HepG2 (cell line): ENCODE measurements around the gene MAPK12. TPM values are rescaled to one million over a fixed set of nuclear protein-coding genes. Genes with fewer than 3 reads are reported as not detected.

Source experiments
- ATAC-seq: fragments of 200-7000 bp; cut with Tn5 transposase; 3 replicates; pipeline ENCODE4 v1.9.1; 2020; ENCODE audit warnings: mild to moderate bottlenecking, moderate library complexity
- BruUV-seq: library from RNA; stranded (reverse); fragments of 400-500 nt; replicated peaks from 2 replicates; lab custom pipeline; 2021; lab: Mats Ljungman, UMichigan
- CTCF ChIA-PET: fragments of 300-600 bp; formaldehyde crosslinking; extraction: SDS; loops from one replicate; lab custom pipeline; 2021; ENCODE audit warnings: low total read pairs, inconsistent platforms, low intra/inter-chr PET ratio; lab: Yijun Ruan, JAX
- POLR2A ChIA-PET: fragments of 350-600 bp; sonication (Branson Sonifier 250); formaldehyde crosslinking; loops from one replicate; lab custom pipeline; 2020; ENCODE audit warnings: antibody characterized with exemption, inconsistent platforms; lab: Yijun Ruan, JAX
- DNase-seq: peaks from one replicate; pipeline ENCODE4 v3.0.0-alpha.2; 2015; ENCODE audit warnings: low spot score
- FAIRE-seq: peaks from 3 replicates; lab custom pipeline; 2011; peaks lifted over from hg19 to GRCh38; lab: Jason Lieb, UNC
- H2AFZ ChIP-seq: one replicate; pipeline ENCODE4 v1.6.1; 2011; ENCODE audit warnings: low read length, inconsistent platforms
- H3K27ac ChIP-seq: fragments of 300-600 bp; 3 replicates; pipeline ENCODE4 v1.8.0; 2011; ENCODE audit warnings: mixed run types, mild to moderate bottlenecking, mixed read lengths, low read length, inconsistent platforms; ENCODE audit not compliant: insufficient read depth; ENCODE audit errors: extremely low read length
- H3K27me3 ChIP-seq, 2 experiments: fragments of 200-600 bp in 1 of 2; 2 replicates in 1 of 2; 3 replicates in 1 of 2; pipeline versions ENCODE4 v1.6.0 to v1.8.0; 2011; ENCODE audit warnings: low read length in 2 of 2, mild to moderate bottlenecking in 2 of 2, moderate library complexity in 2 of 2, inconsistent platforms in 1 of 2; ENCODE audit not compliant: insufficient read depth in 2 of 2, control insufficient read depth in 1 of 2
- H3K36me3 ChIP-seq, 2 experiments: fragments of 200-600 bp in 1 of 2; replicated peaks in 1 of 2; 2 replicates in 1 of 2; 3 replicates in 1 of 2; pipeline versions ENCODE4 v1.5.1 to v1.8.0; 2011; ENCODE audit warnings: low read length in 2 of 2, inconsistent platforms in 1 of 2; ENCODE audit not compliant: insufficient read depth in 2 of 2, control insufficient read depth in 1 of 2
- H3K4me1 ChIP-seq: 2 replicates; pipeline ENCODE4 v1.5.1; 2012; ENCODE audit warnings: low read length, inconsistent platforms; ENCODE audit not compliant: insufficient read depth
- H3K4me2 ChIP-seq: 2 replicates; pipeline ENCODE4 v1.6.0; 2011; ENCODE audit warnings: low read depth, low read length, inconsistent platforms
- H3K4me3 ChIP-seq, 3 experiments: fragments of 200-600 bp in 1 of 3; sonication (generic), shearing (Covaris generic) in 1 of 3; replicated peaks in 1 of 3; 2 replicates each; pipeline ENCODE4 v1.5.1; 2011 to 2016; ENCODE audit warnings: low read length in 3 of 3, inconsistent platforms in 2 of 3, low read depth in 2 of 3, mild to moderate bottlenecking in 2 of 3, control low read depth in 1 of 3, mixed read lengths in 1 of 3; ENCODE audit not compliant: insufficient read depth in 1 of 3
- H3K79me2 ChIP-seq: one replicate; pipeline ENCODE4 v1.6.1; 2011; ENCODE audit warnings: low read length, inconsistent platforms; ENCODE audit not compliant: insufficient read depth
- H3K9ac ChIP-seq: 2 replicates; pipeline ENCODE4 v1.6.0; 2011; ENCODE audit warnings: mild to moderate bottlenecking, low read depth, low read length, inconsistent platforms; ENCODE audit not compliant: insufficient read depth
- H3K9me3 ChIP-seq: 2 replicates; pipeline ENCODE4 v1.5.1; 2012; ENCODE audit warnings: mild to moderate bottlenecking, low read length
- H4K20me1 ChIP-seq: 2 replicates; pipeline ENCODE4 v1.6.0; 2011; ENCODE audit warnings: inconsistent platforms, mild to moderate bottlenecking, low read length, moderate library complexity; ENCODE audit not compliant: insufficient read depth
- CTCF ChIP-seq: sonication (generic); formaldehyde crosslinking; IDR thresholded peaks from 2 replicates; pipeline ENCODE4 v1.5.0; 2020; ENCODE audit warnings: mild to moderate bottlenecking, missing genetic modification reagents, moderate library complexity
- HNRNPK ChIP-seq: fragments of 200-400 bp; formaldehyde crosslinking; IDR thresholded peaks from 2 replicates; pipeline ENCODE4 v1.6.1; 2018; ENCODE audit warnings: low read length, low read depth, moderate library complexity, mild to moderate bottlenecking; ENCODE audit not compliant: poor library complexity, severe bottlenecking
- HNRNPLL ChIP-seq: fragments of 200-400 bp; formaldehyde crosslinking; IDR thresholded peaks from 2 replicates; pipeline ENCODE4 v1.6.1; 2017; ENCODE audit warnings: mild to moderate bottlenecking, low read depth, low read length; ENCODE audit not compliant: poor library complexity, severe bottlenecking
- KDM2A ChIP-seq: sonication (generic); formaldehyde crosslinking; IDR thresholded peaks from 2 replicates; pipeline ENCODE4 v1.4.0; 2020; ENCODE audit warnings: low read depth, missing genetic modification reagents, borderline replicate concordance
- KLF12 ChIP-seq: sonication (generic); formaldehyde crosslinking; IDR thresholded peaks from 2 replicates; pipeline ENCODE4 v1.4.0; 2020; ENCODE audit warnings: missing genetic modification reagents, borderline replicate concordance
- MAZ ChIP-seq, 2 experiments: sonication (generic) in 1 of 2; formaldehyde crosslinking in 1 of 2; IDR thresholded peaks; 2 replicates each; pipeline versions ENCODE4 v1.5.0 to v1.6.1; 2012 to 2020; ENCODE audit warnings: low read depth in 2 of 2, mild to moderate bottlenecking in 2 of 2, borderline replicate concordance in 1 of 2, improper control_type of control experiment in 1 of 2, low read length in 1 of 2, missing genetic modification reagents in 1 of 2, moderate library complexity in 1 of 2
- MXI1 ChIP-seq: IDR thresholded peaks from 3 replicates; pipeline ENCODE4 v1.6.1; 2012; ENCODE audit warnings: low read depth, low read length, inconsistent platforms, borderline replicate concordance
- PATZ1 ChIP-seq: sonication (generic); formaldehyde crosslinking; IDR thresholded peaks from 2 replicates; pipeline ENCODE4 v1.4.0; 2020; ENCODE audit warnings: missing genetic modification reagents
- RBFOX2 ChIP-seq: fragments of 200-400 bp; formaldehyde crosslinking; IDR thresholded peaks from 2 replicates; pipeline ENCODE4 v1.6.1; 2017; ENCODE audit warnings: low read depth, mild to moderate bottlenecking, low read length
- RFX1 ChIP-seq: fragments of 450-650 bp; IDR thresholded peaks from 2 replicates; pipeline ENCODE4 v1.6.1; 2017
- RFX3 ChIP-seq: IDR thresholded peaks from 2 replicates; pipeline ENCODE4 v1.6.1; 2016; ENCODE audit warnings: missing biosample characterization, missing genetic modification reagents
- SAP130 ChIP-seq: IDR thresholded peaks from 2 replicates; pipeline ENCODE4 v1.6.1; 2016; ENCODE audit warnings: low read depth
- SCMH1 ChIP-seq: sonication (generic); formaldehyde crosslinking; IDR thresholded peaks from 2 replicates; pipeline ENCODE4 v1.9.0; 2021; ENCODE audit warnings: missing genetic modification reagents, mild to moderate bottlenecking, borderline replicate concordance
- SP5 ChIP-seq: IDR thresholded peaks from 2 replicates; pipeline ENCODE4 v1.6.1; 2016; ENCODE audit warnings: low read depth, borderline replicate concordance
- ZBTB10 ChIP-seq: sonication (generic); formaldehyde crosslinking; IDR thresholded peaks from 2 replicates; pipeline ENCODE4 v1.4.0; 2020; ENCODE audit warnings: missing genetic modification reagents, borderline replicate concordance
- ZBTB20 ChIP-seq: sonication (generic); formaldehyde crosslinking; IDR thresholded peaks from 2 replicates; pipeline ENCODE4 v1.8.1; 2023; ENCODE audit warnings: missing genetic modification reagents, low read depth, mild to moderate bottlenecking, borderline replicate concordance
- WGBS: methylation state at CpG from one replicate; pipeline ENCODE4 v1.1.6; 2017; ENCODE audit warnings: low lambda C conversion rate; 5-methylcytosine and 5-hydroxymethylcytosine counted together
- in situ Hi-C: cut with HindIII; loops from 2 replicates; pipeline ENCODE4 v1.10.0; 2017; ENCODE audit warnings: low pct_unique_long_range_greater_than_20kb; ENCODE audit not compliant: extremely low pct_ligation_motif_present
- intact Hi-C: fragments of 100-400 bp; cut with micrococcal nuclease; formaldehyde crosslinking; loops from one replicate; pipeline ENCODE4 v1.10.0; 2022; ENCODE audit not compliant: unreplicated experiment
- polyA plus RNA-seq, 8 experiments: library from polyadenylated mRNA; depleted of rRNA in 3 of 8; stranded (reverse) in 7 of 8; unstranded in 1 of 8; fragments of >200 nt; fragmentation: Illumina TruSeq in 4 of 8; extraction: Trizol in 4 of 8; gene quantifications; 2 replicates each; pipeline versions ENCODE4 v1.2.1 to v1.2.3, GENCODE V29; 2011 to 2016; ENCODE audit warnings: low read depth in 4 of 8, missing spikeins in 1 of 8, mixed read lengths in 1 of 8; ENCODE audit not compliant: insufficient read depth in 1 of 8
- total RNA-seq, 5 experiments: library from RNA; depleted of rRNA; stranded (reverse); fragments of >200 nt; fragmentation: Illumina TruSeq; extraction: Trizol; gene quantifications; 2 replicates each; pipeline ENCODE4 v1.2.3, GENCODE V29; 2016; ENCODE audit warnings: low read depth in 1 of 5

MAPK12 gene
- total and polyA plus RNA-seq, 2 of the 13 experiments (the other 11 are each of a cell fraction or from before 2014, with no cell fraction given): 22.2 to 23.3 TPM

- H3K4me1 ChIP-seq: peaks cover 39% of the 10 kb centered on the region
- no peaks in the 10 kb centered on the region for H3K9me3 ChIP-seq
- no TSS peak for BruUV-seq
- POLR2A ChIA-PET: interaction anchor here (1.2 to 1.6 kb wide), 2 partner anchors 9 to 23 kb away, joined by 3 to 7 read pairs; no protein-coding TSS in a partner anchor
- no peaks in the 10 kb centered on the region for H3K79me2 ChIP-seq
- no peak overlapping the region for H2AFZ ChIP-seq
- FAIRE-seq (no peak), DNase-seq (peak; percentile 34), ATAC-seq (peak; percentile 45)
- CTCF ChIA-PET: interaction anchor here (0.7 to 2.3 kb wide), 4 partner anchors 19 to 71 kb away, joined by 3 to 8 read pairs (median 3); partner anchors contain the start of genes DENND6B and PPP6R2
- H3K4me3 ChIP-seq: peak overlapping the region; percentile 28 to 62 (median 43); a peak in 4 of 6 replicates
- in situ Hi-C loops: no loop called here
- H4K20me1 ChIP-seq: peaks cover 10% of the 10 kb centered on the region; the same call in 1 of the 2 replicates
- H3K9ac ChIP-seq: no peak overlapping the region
- peak overlapping the region; percentile 74 for H3K4me2 ChIP-seq
- no peak overlapping the region for H3K27ac ChIP-seq
- WGBS: 0% methylated on average over 4 of the region's 45 CpGs
- peaks cover 10 to 36% of the 10 kb centered on the region in 2 experiments for H3K27me3 ChIP-seq
- H3K36me3 ChIP-seq: peaks cover 0 to 4% of the 10 kb centered on the region in 2 experiments; a peak in 3 of 5 replicates
- intact Hi-C loops: loop anchor here (2.0 kb wide), 1 partner anchor 71 kb away; the partner anchor contains the start of gene PPP6R2
- TF ChIP-seq SP5 (0 out of 2 replicates have a peak, but pooled peaks have one; percentile 47), RFX3 (CRISPR knock-in tag) (peak; percentile 74), PATZ1 (CRISPR knock-in tag) (peak; percentile 85), KDM2A (CRISPR knock-in tag) (peak; percentile 40; the same call in 1 of the 2 replicates), HNRNPLL (peak; percentile 21), RFX1 (peak; percentile 61; the same call in 1 of the 2 replicates), ZBTB20 (CRISPR knock-in tag) (no peak), RBFOX2 (no peak), ZBTB10 (CRISPR knock-in tag) (no peak), HNRNPK (peak; percentile 42), SAP130 (peak; percentile 51; the same call in 1 of the 2 replicates), MXI1 (peak; percentile 65; the same call in 1 of the 3 replicates), MAZ (IDR thresholded peaks at IDR 0.05; ENCODE audit: borderline replicate concordance, low read depth, low read length) (peak; percentile 37; the same call in 1 of the 2 replicates), MAZ (CRISPR knock-in tag; IDR thresholded peaks at IDR 0.05; ENCODE audit: low read depth) (0 out of 2 replicates have a peak, but pooled peaks have one; percentile 33), CTCF (CRISPR knock-in tag) (peak; percentile 54), SCMH1 (CRISPR knock-in tag) (no peak), KLF12 (peak; percentile 100)
- TF ChIP-seq, all 625 proteins: peak for 12
These were observed 10.1 kb upstream of the MAPK12 start for GRCh38 chr22:50271519-50271970.
